WTC11 (cell line): Measurements from ENCODE around the gene PSEN1. TPM values are rescaled to one million over a fixed set of nuclear protein-coding genes. Genes with fewer than 3 reads are reported as not detected.

ENCODE experiments used
- ATAC-seq: fragments of 200-7000 bp; cut with Tn5 transposase; 2 replicates; pipeline ENCODE4 v1.10.0; 2021; ENCODE audit warnings: mild to moderate bottlenecking, moderate library complexity
- CTCF ChIA-PET: fragments of 300-600 bp; sonication (Branson Sonifier 250); formaldehyde crosslinking; loops from one replicate; lab custom pipeline; 2021; ENCODE audit warnings: antibody characterized with exemption; lab: Charles Lee
- POLR2A ChIA-PET: fragments of 350-600 bp; sonication (Branson Sonifier 250); formaldehyde crosslinking; loops from one replicate; lab custom pipeline; 2021; ENCODE audit warnings: antibody characterized with exemption; lab: Charles Lee
- DNase-seq: peaks from one replicate; pipeline ENCODE4 v3.0.0; 2021; ENCODE audit warnings: low spot score
- H3K27ac Mint-ChIP-seq: 2 replicates; pipeline ENCODE4 v1.8.0; 2021; ENCODE audit warnings: mixed read lengths
- H3K27me3 Mint-ChIP-seq: 2 replicates; pipeline ENCODE4 v1.8.0; 2021; ENCODE audit warnings: low read depth, mild to moderate bottlenecking, moderate library complexity, mixed read lengths
- H3K36me3 Mint-ChIP-seq: 2 replicates; pipeline ENCODE4 v1.8.0; 2021; ENCODE audit warnings: mixed read lengths
- H3K4me1 Mint-ChIP-seq: 2 replicates; pipeline ENCODE4 v1.8.0; 2022; ENCODE audit warnings: mixed read lengths
- H3K4me3 Mint-ChIP-seq: 2 replicates; pipeline ENCODE4 v1.8.0; 2021; ENCODE audit warnings: mild to moderate bottlenecking, moderate library complexity, mixed read lengths
- H3K9me3 Mint-ChIP-seq: 2 replicates; pipeline ENCODE4 v1.8.0; 2021; ENCODE audit warnings: mixed read lengths
- AR ChIP-seq: fragments of 250-450 bp; sonication (Bioruptor Pico); IDR thresholded peaks from 2 replicates; pipeline ENCODE4 v1.9.0; 2021; ENCODE audit warnings: mild to moderate bottlenecking
- CBFB ChIP-seq: sonication (generic); formaldehyde crosslinking; IDR thresholded peaks from 2 replicates; pipeline ENCODE4 v1.8.1; 2022; ENCODE audit warnings: mild to moderate bottlenecking, low read depth, missing genetic modification reagents
- ELF4 ChIP-seq: sonication (generic); formaldehyde crosslinking; IDR thresholded peaks from 2 replicates; pipeline ENCODE4 v1.8.1; 2022; ENCODE audit warnings: low read depth, mild to moderate bottlenecking, moderate library complexity, missing genetic modification reagents
- EMX1 ChIP-seq: fragments of 250-450 bp; sonication (Bioruptor Pico); IDR thresholded peaks from 2 replicates; pipeline ENCODE4 v1.8.0; 2021; ENCODE audit warnings: mild to moderate bottlenecking
- ETV6 ChIP-seq: sonication (generic); formaldehyde crosslinking; IDR thresholded peaks from 2 replicates; pipeline ENCODE4 v1.8.1; 2022; ENCODE audit warnings: mild to moderate bottlenecking, missing genetic modification reagents
- GABPB1 ChIP-seq: sonication (generic); formaldehyde crosslinking; IDR thresholded peaks from 2 replicates; pipeline ENCODE4 v1.8.1; 2023; ENCODE audit warnings: mild to moderate bottlenecking, missing genetic modification reagents
- JUN ChIP-seq: sonication (generic); formaldehyde crosslinking; IDR thresholded peaks from 2 replicates; pipeline ENCODE4 v1.8.0; 2023; ENCODE audit warnings: mild to moderate bottlenecking, missing genetic modification reagents
- NFE2L1 ChIP-seq: sonication (generic); formaldehyde crosslinking; IDR thresholded peaks from 2 replicates; pipeline ENCODE4 v1.8.1; 2023; ENCODE audit warnings: missing genetic modification reagents
- OVOL2 ChIP-seq: fragments of 250-450 bp; sonication (Bioruptor Pico); IDR thresholded peaks from 2 replicates; pipeline ENCODE4 v1.9.0; 2021; ENCODE audit warnings: mild to moderate bottlenecking, borderline replicate concordance
- SP1 ChIP-seq: sonication (generic); formaldehyde crosslinking; conservative IDR thresholded peaks from 2 replicates; pipeline ENCODE4 v1.8.1; 2022; ENCODE audit warnings: missing genetic modification reagents
- USF1 ChIP-seq: sonication (generic); formaldehyde crosslinking; IDR thresholded peaks from 2 replicates; pipeline ENCODE4 v1.8.0; 2022; ENCODE audit warnings: mild to moderate bottlenecking, missing genetic modification reagents
- ZNF232 ChIP-seq: sonication (generic); formaldehyde crosslinking; IDR thresholded peaks from 2 replicates; pipeline ENCODE4 v1.8.0; 2022; ENCODE audit warnings: mild to moderate bottlenecking, missing genetic modification reagents
- ZNF532 ChIP-seq: fragments of 250-450 bp; sonication (Bioruptor Pico); IDR thresholded peaks from 2 replicates; pipeline ENCODE4 v1.9.0; 2021; ENCODE audit warnings: mild to moderate bottlenecking, borderline replicate concordance
- total RNA-seq: library from RNA; stranded (reverse); gene quantifications from 3 replicates; pipeline ENCODE4 v1.2.3, GENCODE V29; 2021
- TF ChIP-seq, protein P1 (sequence below): sonication (generic); formaldehyde crosslinking; IDR thresholded peaks from 2 replicates; pipeline ENCODE4 v1.8.0; 2022; ENCODE audit warnings: mild to moderate bottlenecking, missing genetic modification reagents
- TF ChIP-seq, protein P2 (sequence below): sonication (generic); formaldehyde crosslinking; IDR thresholded peaks from 2 replicates; pipeline ENCODE4 v1.8.0; 2022; ENCODE audit warnings: missing genetic modification reagents

The PSEN1 gene
- total RNA-seq, 1 experiment from 2014 or later = 26.6 TPM

DNA sequence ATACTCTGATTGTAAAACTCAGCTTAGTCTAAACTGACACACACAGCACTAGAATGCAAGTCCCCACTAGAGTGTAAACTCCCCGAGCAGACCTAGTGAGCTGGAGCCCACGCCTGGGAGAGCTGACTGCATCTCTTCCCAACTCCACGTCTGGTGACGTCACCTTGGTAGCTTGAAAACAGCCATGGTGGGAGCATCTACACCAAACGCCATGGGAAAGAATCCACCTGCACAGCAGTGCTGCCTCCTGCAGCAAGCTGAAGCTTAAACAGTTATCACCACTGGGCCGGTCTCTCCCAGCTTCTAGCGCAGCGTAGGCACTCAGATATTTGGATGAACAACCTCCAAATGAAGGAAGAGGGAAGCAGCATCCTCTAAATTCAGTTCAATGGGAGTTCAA, 96.7 kb downstream of the PSEN1 start (continued):
- TF ChIP-seq ZNF532 (CRISPR knock-in tag) = no peak
- TF ChIP-seq ZNF232 (CRISPR knock-in tag) = no peak
- TF ChIP-seq USF1 (CRISPR knock-in tag) = no peak
- no peak for TF ChIP-seq EMX1 (CRISPR knock-in tag)
- TF ChIP-seq, protein P1, sequence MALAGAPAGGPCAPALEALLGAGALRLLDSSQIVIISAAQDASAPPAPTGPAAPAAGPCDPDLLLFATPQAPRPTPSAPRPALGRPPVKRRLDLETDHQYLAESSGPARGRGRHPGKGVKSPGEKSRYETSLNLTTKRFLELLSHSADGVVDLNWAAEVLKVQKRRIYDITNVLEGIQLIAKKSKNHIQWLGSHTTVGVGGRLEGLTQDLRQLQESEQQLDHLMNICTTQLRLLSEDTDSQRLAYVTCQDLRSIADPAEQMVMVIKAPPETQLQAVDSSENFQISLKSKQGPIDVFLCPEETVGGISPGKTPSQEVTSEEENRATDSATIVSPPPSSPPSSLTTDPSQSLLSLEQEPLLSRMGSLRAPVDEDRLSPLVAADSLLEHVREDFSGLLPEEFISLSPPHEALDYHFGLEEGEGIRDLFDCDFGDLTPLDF (CRISPR knock-in tag) = no peak
- no peak for TF ChIP-seq CBFB (CRISPR knock-in tag)
- no peak for TF ChIP-seq ETV6 (CRISPR knock-in tag)
- no peak for TF ChIP-seq SP1 (CRISPR knock-in tag)
- no peak for TF ChIP-seq OVOL2 (CRISPR knock-in tag)

- POLR2A ChIA-PET = interaction anchor here (0.5 to 1.6 kb wide), 2 partner anchors 54 to 224 kb away, joined by 3 to 4 read pairs; partner anchors contain the start of gene NUMB
- no peak overlapping the region for H3K4me3 Mint-ChIP-seq
- H3K36me3 Mint-ChIP-seq = no peaks in the 10 kb centered on the region
- peaks cover 32% of the 10 kb centered on the region for H3K27me3 Mint-ChIP-seq
- peaks cover 55% of the 10 kb centered on the region for H3K4me1 Mint-ChIP-seq
- no peak overlapping the region for H3K27ac Mint-ChIP-seq
- CTCF ChIA-PET = interaction anchor here (1.0 to 3.1 kb wide), 4 partner anchors 10 to 62 kb away, joined by 3 to 29 read pairs (median 10); no protein-coding TSS in a partner anchor
- no peaks in the 10 kb centered on the region for H3K9me3 Mint-ChIP-seq
- no peak for TF ChIP-seq GABPB1 (CRISPR knock-in tag)
- TF ChIP-seq SP1 (CRISPR knock-in tag) = no peak
- TF ChIP-seq, all 79 proteins: peak for 0
- no peak for DNase-seq
- no peak for ATAC-seq
Observed at GRCh38 chr14:73233564-73233963, 97.3 kb downstream of the PSEN1 start.

GRCh38 chr14:73234029-73234428, 97.7 kb downstream of the PSEN1 start:
- H3K27ac Mint-ChIP-seq = no peak overlapping the region
- DNase-seq (no peak), ATAC-seq (no peak)
- H3K4me1 Mint-ChIP-seq = peaks cover 59% of the 10 kb centered on the region
- POLR2A ChIA-PET = no interaction called here
- no peaks in the 10 kb centered on the region for H3K9me3 Mint-ChIP-seq
- no peak overlapping the region for H3K4me3 Mint-ChIP-seq
- peaks cover 37% of the 10 kb centered on the region for H3K27me3 Mint-ChIP-seq
- CTCF ChIA-PET = interaction anchor here (1.0 kb wide), 1 partner anchor 61 kb away, joined by 3 read pairs; no protein-coding TSS in a partner anchor
- H3K36me3 Mint-ChIP-seq = no peaks in the 10 kb centered on the region
- TF ChIP-seq AR (CRISPR knock-in tag) (no peak), CBFB (CRISPR knock-in tag) (no peak), ELF4 (no peak), JUN (no peak), ZNF532 (CRISPR knock-in tag) (no peak), NFE2L1 (CRISPR knock-in tag) (no peak)
- TF ChIP-seq, protein P2, sequence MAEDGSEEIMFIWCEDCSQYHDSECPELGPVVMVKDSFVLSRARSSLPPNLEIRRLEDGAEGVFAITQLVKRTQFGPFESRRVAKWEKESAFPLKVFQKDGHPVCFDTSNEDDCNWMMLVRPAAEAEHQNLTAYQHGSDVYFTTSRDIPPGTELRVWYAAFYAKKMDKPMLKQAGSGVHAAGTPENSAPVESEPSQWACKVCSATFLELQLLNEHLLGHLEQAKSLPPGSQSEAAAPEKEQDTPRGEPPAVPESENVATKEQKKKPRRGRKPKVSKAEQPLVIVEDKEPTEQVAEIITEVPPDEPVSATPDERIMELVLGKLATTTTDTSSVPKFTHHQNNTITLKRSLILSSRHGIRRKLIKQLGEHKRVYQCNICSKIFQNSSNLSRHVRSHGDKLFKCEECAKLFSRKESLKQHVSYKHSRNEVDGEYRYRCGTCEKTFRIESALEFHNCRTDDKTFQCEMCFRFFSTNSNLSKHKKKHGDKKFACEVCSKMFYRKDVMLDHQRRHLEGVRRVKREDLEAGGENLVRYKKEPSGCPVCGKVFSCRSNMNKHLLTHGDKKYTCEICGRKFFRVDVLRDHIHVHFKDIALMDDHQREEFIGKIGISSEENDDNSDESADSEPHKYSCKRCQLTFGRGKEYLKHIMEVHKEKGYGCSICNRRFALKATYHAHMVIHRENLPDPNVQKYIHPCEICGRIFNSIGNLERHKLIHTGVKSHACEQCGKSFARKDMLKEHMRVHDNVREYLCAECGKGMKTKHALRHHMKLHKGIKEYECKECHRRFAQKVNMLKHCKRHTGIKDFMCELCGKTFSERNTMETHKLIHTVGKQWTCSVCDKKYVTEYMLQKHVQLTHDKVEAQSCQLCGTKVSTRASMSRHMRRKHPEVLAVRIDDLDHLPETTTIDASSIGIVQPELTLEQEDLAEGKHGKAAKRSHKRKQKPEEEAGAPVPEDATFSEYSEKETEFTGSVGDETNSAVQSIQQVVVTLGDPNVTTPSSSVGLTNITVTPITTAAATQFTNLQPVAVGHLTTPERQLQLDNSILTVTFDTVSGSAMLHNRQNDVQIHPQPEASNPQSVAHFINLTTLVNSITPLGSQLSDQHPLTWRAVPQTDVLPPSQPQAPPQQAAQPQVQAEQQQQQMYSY = no peak
